OCI-LY3 (cell line): Measurements from ENCODE around the gene ITPR1.

Experiments used
- H2AFZ ChIP-seq: fragments of 200-600, 300-600 bp; shearing (Covaris generic); 2 replicates; pipeline ENCODE4 v1.6.0; 2014; ENCODE audit warnings: antibody characterized with exemption, low read depth, low read length
- H3K27ac ChIP-seq: fragments of 200-600, 300-600 bp; sonication (generic); 2 replicates; pipeline ENCODE4 v1.5.1; 2014; ENCODE audit warnings: mild to moderate bottlenecking, low read length, moderate library complexity, mixed read lengths
- H3K27me3 ChIP-seq: fragments of 200-600, 300-600 bp; sonication (generic); 2 replicates; pipeline ENCODE4 v1.6.1; 2014; ENCODE audit warnings: low read depth, low read length, mixed read lengths
- H3K36me3 ChIP-seq: fragments of 200-600, 300-600 bp; sonication (generic); replicated peaks from 2 replicates; pipeline ENCODE3; 2014; ENCODE audit warnings: low read depth, low read length, mixed read lengths
- H3K4me1 ChIP-seq: fragments of 300-600, 200-600 bp; sonication (generic); 2 replicates; pipeline ENCODE4 v1.6.1; 2014; ENCODE audit warnings: low read length, mixed read lengths
- H3K4me2 ChIP-seq: fragments of 200-600, 300-600 bp; sonication (generic); 2 replicates; pipeline ENCODE4 v1.6.1; 2014; ENCODE audit warnings: low read length, mixed read lengths
- H3K4me3 ChIP-seq: fragments of 300-600, 200-600 bp; sonication (generic); 2 replicates; pipeline ENCODE4 v1.5.1; 2014; ENCODE audit warnings: antibody characterized with exemption, mild to moderate bottlenecking, low read length, moderate library complexity
- H3K79me2 ChIP-seq: fragments of 300-600, 200-600 bp; shearing (Covaris generic); 2 replicates; pipeline ENCODE4 v1.6.1; 2014; ENCODE audit warnings: mild to moderate bottlenecking, low read length, mixed read lengths
- H3K9ac ChIP-seq: fragments of 300-600, 200-600 bp; shearing (Covaris generic); 2 replicates; pipeline ENCODE4 v1.6.0; 2014; ENCODE audit warnings: mild to moderate bottlenecking, low read length, moderate library complexity
- H3K9me3 ChIP-seq: fragments of 200-600, 300-600 bp; shearing (Covaris generic); 2 replicates; pipeline ENCODE4 v1.6.1; 2014; ENCODE audit warnings: low read length, mixed read lengths; ENCODE audit not compliant: insufficient read depth
- H4K20me1 ChIP-seq: fragments of 200-600, 300-600 bp; sonication (generic); 2 replicates; pipeline ENCODE4 v1.6.1; 2016; ENCODE audit warnings: low read length, mixed read lengths; ENCODE audit not compliant: insufficient read depth
- CTCF ChIP-seq: fragments of 200-600, 300-600 bp; sonication (generic); IDR thresholded peaks from 2 replicates; pipeline ENCODE4 v1.5.1; 2014; ENCODE audit warnings: antibody characterized with exemption, low read length, low read depth
- EZH2phosphoT487 ChIP-seq: fragments of 200-600 bp; shearing (Covaris generic); IDR thresholded peaks from 2 replicates; pipeline ENCODE4 v1.6.1; 2018; ENCODE audit warnings: antibody characterized with exemption, mixed run types, low read depth

The ITPR1 gene

GRCh38 chr3:4643904-4644547 is 150.9 kb downstream of the ITPR1 start:
- Histone ChIP-seq H3K27me3 (0 out of 2 replicates have a peak, but pooled peaks cover 2% of the 10 kb centered on the region), H3K9ac (no peak overlapping the region), H2AFZ (no peak overlapping the region), H3K4me2 (no peak overlapping the region), H4K20me1 (no peaks in the 10 kb centered on the region), H3K4me3 (no peak overlapping the region), H3K4me1 (no peaks in the 10 kb centered on the region), H3K9me3 (no peaks in the 10 kb centered on the region), H3K27ac (no peak overlapping the region), H3K79me2 (no peaks in the 10 kb centered on the region), H3K36me3 (no peaks in the 10 kb centered on the region)
- TF ChIP-seq EZH2phosphoT487 = no peak
- no peak for TF ChIP-seq CTCF

- H3K79me2 ChIP-seq = no peaks in the 10 kb centered on the region
- H3K9me3 ChIP-seq = no peaks in the 10 kb centered on the region
- no peak overlapping the region for H3K27ac ChIP-seq
- TF ChIP-seq EZH2phosphoT487 = no peak
- TF ChIP-seq CTCF = no peak
- H4K20me1 ChIP-seq = no peaks in the 10 kb centered on the region
- H3K27me3 ChIP-seq = no peaks in the 10 kb centered on the region
- no peak overlapping the region for H3K4me2 ChIP-seq
- no peaks in the 10 kb centered on the region for H3K4me1 ChIP-seq
- no peak overlapping the region for H3K9ac ChIP-seq
- H3K4me3 ChIP-seq = no peak overlapping the region
- H2AFZ ChIP-seq = no peak overlapping the region
- no peaks in the 10 kb centered on the region for H3K36me3 ChIP-seq
These were observed 151.8 kb downstream of the ITPR1 start for GRCh38 chr3:4644951-4645350.

- no peak overlapping the region for H3K9ac ChIP-seq
- no peaks in the 10 kb centered on the region for H3K36me3 ChIP-seq
- no peaks in the 10 kb centered on the region for H3K4me1 ChIP-seq
- H3K27ac ChIP-seq = no peak overlapping the region
- no peak overlapping the region for H3K4me3 ChIP-seq
- H3K79me2 ChIP-seq = no peaks in the 10 kb centered on the region
- H2AFZ ChIP-seq = no peak overlapping the region
- no peaks in the 10 kb centered on the region for H3K9me3 ChIP-seq
- H3K27me3 ChIP-seq = no peaks in the 10 kb centered on the region
- no peak overlapping the region for H3K4me2 ChIP-seq
- no peak for TF ChIP-seq EZH2phosphoT487
- TF ChIP-seq CTCF = no peak
- no peaks in the 10 kb centered on the region for H4K20me1 ChIP-seq
These were observed 152.3 kb downstream of the ITPR1 start for GRCh38 chr3:4645468-4645867.

- no peak overlapping the region for H2AFZ ChIP-seq
- TF ChIP-seq CTCF = no peak
- no peak for TF ChIP-seq EZH2phosphoT487
- no peak overlapping the region for H3K4me3 ChIP-seq
- H3K79me2 ChIP-seq = no peaks in the 10 kb centered on the region
- H3K4me2 ChIP-seq = no peak overlapping the region
- no peaks in the 10 kb centered on the region for H3K27me3 ChIP-seq
- H3K36me3 ChIP-seq = no peaks in the 10 kb centered on the region
- H3K9me3 ChIP-seq = no peaks in the 10 kb centered on the region
- H3K4me1 ChIP-seq = no peaks in the 10 kb centered on the region
- no peaks in the 10 kb centered on the region for H4K20me1 ChIP-seq
- H3K27ac ChIP-seq = no peak overlapping the region
- no peak overlapping the region for H3K9ac ChIP-seq
These were observed 154.3 kb downstream of the ITPR1 start for GRCh38 chr3:4647411-4647810.
